WTC11 (cell line): ENCODE measurements around the gene PI4K2B. TPM values are rescaled to one million over a fixed set of nuclear protein-coding genes. Genes with fewer than 3 reads are reported as not detected.

ENCODE experiments used
- ATAC-seq: fragments of 200-7000 bp; cut with Tn5 transposase; 2 replicates; pipeline ENCODE4 v1.10.0; 2021; ENCODE audit warnings: mild to moderate bottlenecking, moderate library complexity
- CTCF ChIA-PET: fragments of 300-600 bp; sonication (Branson Sonifier 250); formaldehyde crosslinking; loops from one replicate; lab custom pipeline; 2021; ENCODE audit warnings: antibody characterized with exemption; lab: Charles Lee
- POLR2A ChIA-PET: fragments of 350-600 bp; sonication (Branson Sonifier 250); formaldehyde crosslinking; loops from one replicate; lab custom pipeline; 2021; ENCODE audit warnings: antibody characterized with exemption; lab: Charles Lee
- DNase-seq: peaks from one replicate; pipeline ENCODE4 v3.0.0; 2021; ENCODE audit warnings: low spot score
- H3K27ac Mint-ChIP-seq: 2 replicates; pipeline ENCODE4 v1.8.0; 2021; ENCODE audit warnings: mixed read lengths
- H3K27me3 Mint-ChIP-seq: 2 replicates; pipeline ENCODE4 v1.8.0; 2021; ENCODE audit warnings: low read depth, mild to moderate bottlenecking, moderate library complexity, mixed read lengths
- H3K36me3 Mint-ChIP-seq: 2 replicates; pipeline ENCODE4 v1.8.0; 2021; ENCODE audit warnings: mixed read lengths
- H3K4me1 Mint-ChIP-seq: 2 replicates; pipeline ENCODE4 v1.8.0; 2022; ENCODE audit warnings: mixed read lengths
- H3K4me3 Mint-ChIP-seq: 2 replicates; pipeline ENCODE4 v1.8.0; 2021; ENCODE audit warnings: mild to moderate bottlenecking, moderate library complexity, mixed read lengths
- H3K9me3 Mint-ChIP-seq: 2 replicates; pipeline ENCODE4 v1.8.0; 2021; ENCODE audit warnings: mixed read lengths
- FOXK1 ChIP-seq: sonication (generic); formaldehyde crosslinking; IDR thresholded peaks from 2 replicates; pipeline ENCODE4 v1.8.0; 2022; ENCODE audit warnings: mild to moderate bottlenecking, moderate library complexity, missing genetic modification reagents
- FOXP1 ChIP-seq: sonication (generic); formaldehyde crosslinking; IDR thresholded peaks from 2 replicates; pipeline ENCODE4 v1.8.0; 2022; ENCODE audit warnings: missing genetic modification reagents, mild to moderate bottlenecking, moderate library complexity, borderline replicate concordance
- GRHL2 ChIP-seq: fragments of 250-450 bp; sonication (Bioruptor Pico); IDR thresholded peaks from 2 replicates; pipeline ENCODE4 v1.8.0; 2022; ENCODE audit warnings: mild to moderate bottlenecking, moderate library complexity; ENCODE audit not compliant: insufficient replicate concordance, severe bottlenecking
- KAT7 ChIP-seq: sonication (generic); formaldehyde crosslinking; IDR thresholded peaks from 2 replicates; pipeline ENCODE4 v1.8.1; 2023; ENCODE audit warnings: missing genetic modification reagents, mild to moderate bottlenecking, borderline replicate concordance
- NFATC4 ChIP-seq: fragments of 250-450 bp; sonication (Bioruptor Pico); IDR thresholded peaks from 2 replicates; pipeline ENCODE4 v1.9.0; 2021; ENCODE audit warnings: mild to moderate bottlenecking
- SP1 ChIP-seq: sonication (generic); formaldehyde crosslinking; conservative IDR thresholded peaks from 2 replicates; pipeline ENCODE4 v1.8.1; 2022; ENCODE audit warnings: missing genetic modification reagents
- TEAD4 ChIP-seq: sonication (generic); formaldehyde crosslinking; IDR thresholded peaks from 2 replicates; pipeline ENCODE4 v1.8.0; 2022; ENCODE audit warnings: mild to moderate bottlenecking, missing genetic modification reagents
- ZNF396 ChIP-seq: fragments of 250-450 bp; sonication (Bioruptor Pico); IDR thresholded peaks from 2 replicates; pipeline ENCODE4 v1.8.0; 2021; ENCODE audit warnings: mild to moderate bottlenecking, moderate library complexity, borderline replicate concordance
- ZNF416 ChIP-seq: fragments of 250-450 bp; sonication (Bioruptor Pico); IDR thresholded peaks from 2 replicates; pipeline ENCODE4 v1.9.0; 2021; ENCODE audit warnings: mild to moderate bottlenecking, inconsistent platforms
- ZNF512 ChIP-seq: sonication (generic); formaldehyde crosslinking; IDR thresholded peaks from 2 replicates; pipeline ENCODE4 v1.8.1; 2022; ENCODE audit warnings: missing genetic modification reagents, borderline replicate concordance
- total RNA-seq: library from RNA; stranded (reverse); gene quantifications from 3 replicates; pipeline ENCODE4 v1.2.3, GENCODE V29; 2021
- TF ChIP-seq, protein P1 (sequence below): sonication (generic); formaldehyde crosslinking; IDR thresholded peaks from 2 replicates; pipeline ENCODE4 v1.8.0; 2023; ENCODE audit warnings: missing genetic modification reagents, mild to moderate bottlenecking, borderline replicate concordance
- TF ChIP-seq, protein P2 (sequence below): fragments of 250-450 bp; sonication (Bioruptor Pico); IDR thresholded peaks from 2 replicates; pipeline ENCODE4 v1.9.0; 2021; ENCODE audit warnings: mild to moderate bottlenecking
- TF ChIP-seq, protein P3 (sequence below): sonication (generic); formaldehyde crosslinking; IDR thresholded peaks from 2 replicates; pipeline ENCODE4 v1.8.0; 2022; ENCODE audit warnings: mild to moderate bottlenecking, missing genetic modification reagents
- TF ChIP-seq, protein P4 (sequence below): fragments of 250-450 bp; sonication (Bioruptor Pico); IDR thresholded peaks from 2 replicates; pipeline ENCODE4 v1.9.0; 2021; ENCODE audit warnings: mild to moderate bottlenecking, borderline replicate concordance

Gene PI4K2B
- total RNA-seq, 1 experiment from 2014 or later, result 15.1 TPM

DNA sequence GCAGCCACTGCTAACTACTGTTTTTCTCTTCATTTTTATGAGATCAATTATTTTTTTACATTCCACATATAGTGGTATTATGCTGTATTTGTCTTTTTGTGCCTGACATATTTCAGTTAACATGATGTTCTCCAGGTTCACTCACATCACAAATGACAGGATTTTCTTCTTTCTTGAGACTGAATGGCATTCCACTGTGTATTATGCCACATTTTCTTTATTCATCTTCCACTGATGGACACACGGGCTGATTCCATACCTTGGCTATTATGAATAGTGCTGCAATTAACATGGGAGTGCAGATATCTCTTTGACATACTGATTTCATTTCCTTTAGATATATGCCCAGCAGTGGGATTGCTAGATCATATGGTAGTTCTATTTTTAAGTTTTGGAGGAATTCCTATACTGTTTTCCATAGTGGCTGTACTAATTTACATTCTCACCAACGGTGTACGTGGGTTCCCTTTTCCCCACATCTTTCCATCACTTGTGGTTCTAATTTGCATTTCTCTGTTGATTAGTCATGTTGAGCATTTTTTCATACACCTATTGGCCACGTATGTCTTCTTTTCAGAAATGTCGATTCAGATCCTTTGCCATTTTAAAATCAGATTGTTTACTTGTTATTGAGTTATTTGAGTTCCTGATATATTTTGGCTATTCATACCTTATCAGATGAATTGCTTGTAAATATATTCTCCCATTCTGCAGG, 63.9 kb downstream of the PI4K2B start:
- TF ChIP-seq ZNF396 (CRISPR knock-in tag) (no peak), GRHL2 (CRISPR knock-in tag) (no peak)
- DNase-seq (no peak), ATAC-seq (no peak)
- no peaks in the 10 kb centered on the region for H3K36me3 Mint-ChIP-seq
- ChIA-PET CTCF (no interaction called here), POLR2A (no interaction called here)
- H3K4me3 Mint-ChIP-seq, result no peak overlapping the region
- H3K4me1 Mint-ChIP-seq, result peaks cover 15% of the 10 kb centered on the region
- no peaks in the 10 kb centered on the region for H3K9me3 Mint-ChIP-seq
- no peaks in the 10 kb centered on the region; the same call in 1 of the 2 replicates for H3K27me3 Mint-ChIP-seq
- no peak overlapping the region for H3K27ac Mint-ChIP-seq

GRCh38 chr4:25299476-25300203, 65.8 kb downstream of the PI4K2B start:
- Mint-ChIP-seq H3K4me3 (no peak overlapping the region), H3K27ac (no peak overlapping the region), H3K4me1 (peaks cover 15% of the 10 kb centered on the region), H3K27me3 (no peaks in the 10 kb centered on the region; the same call in 1 of the 2 replicates), H3K9me3 (no peaks in the 10 kb centered on the region), H3K36me3 (no peaks in the 10 kb centered on the region)
- ChIA-PET CTCF (interaction anchor here (0.9 to 1.8 kb wide), 2 partner anchors 13 to 120 kb away, joined by 5 to 20 read pairs; partner anchors contain the start of gene ZCCHC4), POLR2A (interaction anchor here (0.9 kb wide), 1 partner anchor 77 kb away, joined by 3 read pairs; the partner anchor contains the start of gene ANAPC4)
- peak; percentile 84 for ATAC-seq
- no peak for DNase-seq
- TF ChIP-seq, protein P1, sequence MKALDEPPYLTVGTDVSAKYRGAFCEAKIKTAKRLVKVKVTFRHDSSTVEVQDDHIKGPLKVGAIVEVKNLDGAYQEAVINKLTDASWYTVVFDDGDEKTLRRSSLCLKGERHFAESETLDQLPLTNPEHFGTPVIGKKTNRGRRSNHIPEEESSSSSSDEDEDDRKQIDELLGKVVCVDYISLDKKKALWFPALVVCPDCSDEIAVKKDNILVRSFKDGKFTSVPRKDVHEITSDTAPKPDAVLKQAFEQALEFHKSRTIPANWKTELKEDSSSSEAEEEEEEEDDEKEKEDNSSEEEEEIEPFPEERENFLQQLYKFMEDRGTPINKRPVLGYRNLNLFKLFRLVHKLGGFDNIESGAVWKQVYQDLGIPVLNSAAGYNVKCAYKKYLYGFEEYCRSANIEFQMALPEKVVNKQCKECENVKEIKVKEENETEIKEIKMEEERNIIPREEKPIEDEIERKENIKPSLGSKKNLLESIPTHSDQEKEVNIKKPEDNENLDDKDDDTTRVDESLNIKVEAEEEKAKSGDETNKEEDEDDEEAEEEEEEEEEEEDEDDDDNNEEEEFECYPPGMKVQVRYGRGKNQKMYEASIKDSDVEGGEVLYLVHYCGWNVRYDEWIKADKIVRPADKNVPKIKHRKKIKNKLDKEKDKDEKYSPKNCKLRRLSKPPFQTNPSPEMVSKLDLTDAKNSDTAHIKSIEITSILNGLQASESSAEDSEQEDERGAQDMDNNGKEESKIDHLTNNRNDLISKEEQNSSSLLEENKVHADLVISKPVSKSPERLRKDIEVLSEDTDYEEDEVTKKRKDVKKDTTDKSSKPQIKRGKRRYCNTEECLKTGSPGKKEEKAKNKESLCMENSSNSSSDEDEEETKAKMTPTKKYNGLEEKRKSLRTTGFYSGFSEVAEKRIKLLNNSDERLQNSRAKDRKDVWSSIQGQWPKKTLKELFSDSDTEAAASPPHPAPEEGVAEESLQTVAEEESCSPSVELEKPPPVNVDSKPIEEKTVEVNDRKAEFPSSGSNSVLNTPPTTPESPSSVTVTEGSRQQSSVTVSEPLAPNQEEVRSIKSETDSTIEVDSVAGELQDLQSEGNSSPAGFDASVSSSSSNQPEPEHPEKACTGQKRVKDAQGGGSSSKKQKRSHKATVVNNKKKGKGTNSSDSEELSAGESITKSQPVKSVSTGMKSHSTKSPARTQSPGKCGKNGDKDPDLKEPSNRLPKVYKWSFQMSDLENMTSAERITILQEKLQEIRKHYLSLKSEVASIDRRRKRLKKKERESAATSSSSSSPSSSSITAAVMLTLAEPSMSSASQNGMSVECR (CRISPR knock-in tag), result no peak
- TF ChIP-seq NFATC4 (no peak), FOXP1 (CRISPR knock-in tag) (no peak), KAT7 (CRISPR knock-in tag) (no peak), TEAD4 (CRISPR knock-in tag) (no peak), ZNF416 (no peak), SP1 (CRISPR knock-in tag) (no peak), ZNF512 (no peak), FOXK1 (CRISPR knock-in tag) (no peak)
- TF ChIP-seq, protein P2, sequence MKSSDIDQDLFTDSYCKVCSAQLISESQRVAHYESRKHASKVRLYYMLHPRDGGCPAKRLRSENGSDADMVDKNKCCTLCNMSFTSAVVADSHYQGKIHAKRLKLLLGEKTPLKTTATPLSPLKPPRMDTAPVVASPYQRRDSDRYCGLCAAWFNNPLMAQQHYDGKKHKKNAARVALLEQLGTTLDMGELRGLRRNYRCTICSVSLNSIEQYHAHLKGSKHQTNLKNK (CRISPR knock-in tag), result no peak
- TF ChIP-seq, protein P3, sequence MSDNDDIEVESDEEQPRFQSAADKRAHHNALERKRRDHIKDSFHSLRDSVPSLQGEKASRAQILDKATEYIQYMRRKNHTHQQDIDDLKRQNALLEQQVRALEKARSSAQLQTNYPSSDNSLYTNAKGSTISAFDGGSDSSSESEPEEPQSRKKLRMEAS, result no peak
- TF ChIP-seq, protein P4, sequence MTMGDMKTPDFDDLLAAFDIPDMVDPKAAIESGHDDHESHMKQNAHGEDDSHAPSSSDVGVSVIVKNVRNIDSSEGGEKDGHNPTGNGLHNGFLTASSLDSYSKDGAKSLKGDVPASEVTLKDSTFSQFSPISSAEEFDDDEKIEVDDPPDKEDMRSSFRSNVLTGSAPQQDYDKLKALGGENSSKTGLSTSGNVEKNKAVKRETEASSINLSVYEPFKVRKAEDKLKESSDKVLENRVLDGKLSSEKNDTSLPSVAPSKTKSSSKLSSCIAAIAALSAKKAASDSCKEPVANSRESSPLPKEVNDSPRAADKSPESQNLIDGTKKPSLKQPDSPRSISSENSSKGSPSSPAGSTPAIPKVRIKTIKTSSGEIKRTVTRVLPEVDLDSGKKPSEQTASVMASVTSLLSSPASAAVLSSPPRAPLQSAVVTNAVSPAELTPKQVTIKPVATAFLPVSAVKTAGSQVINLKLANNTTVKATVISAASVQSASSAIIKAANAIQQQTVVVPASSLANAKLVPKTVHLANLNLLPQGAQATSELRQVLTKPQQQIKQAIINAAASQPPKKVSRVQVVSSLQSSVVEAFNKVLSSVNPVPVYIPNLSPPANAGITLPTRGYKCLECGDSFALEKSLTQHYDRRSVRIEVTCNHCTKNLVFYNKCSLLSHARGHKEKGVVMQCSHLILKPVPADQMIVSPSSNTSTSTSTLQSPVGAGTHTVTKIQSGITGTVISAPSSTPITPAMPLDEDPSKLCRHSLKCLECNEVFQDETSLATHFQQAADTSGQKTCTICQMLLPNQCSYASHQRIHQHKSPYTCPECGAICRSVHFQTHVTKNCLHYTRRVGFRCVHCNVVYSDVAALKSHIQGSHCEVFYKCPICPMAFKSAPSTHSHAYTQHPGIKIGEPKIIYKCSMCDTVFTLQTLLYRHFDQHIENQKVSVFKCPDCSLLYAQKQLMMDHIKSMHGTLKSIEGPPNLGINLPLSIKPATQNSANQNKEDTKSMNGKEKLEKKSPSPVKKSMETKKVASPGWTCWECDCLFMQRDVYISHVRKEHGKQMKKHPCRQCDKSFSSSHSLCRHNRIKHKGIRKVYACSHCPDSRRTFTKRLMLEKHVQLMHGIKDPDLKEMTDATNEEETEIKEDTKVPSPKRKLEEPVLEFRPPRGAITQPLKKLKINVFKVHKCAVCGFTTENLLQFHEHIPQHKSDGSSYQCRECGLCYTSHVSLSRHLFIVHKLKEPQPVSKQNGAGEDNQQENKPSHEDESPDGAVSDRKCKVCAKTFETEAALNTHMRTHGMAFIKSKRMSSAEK (CRISPR knock-in tag), result no peak
